ENCODE data around the gene CAPZA3.

DNA sequence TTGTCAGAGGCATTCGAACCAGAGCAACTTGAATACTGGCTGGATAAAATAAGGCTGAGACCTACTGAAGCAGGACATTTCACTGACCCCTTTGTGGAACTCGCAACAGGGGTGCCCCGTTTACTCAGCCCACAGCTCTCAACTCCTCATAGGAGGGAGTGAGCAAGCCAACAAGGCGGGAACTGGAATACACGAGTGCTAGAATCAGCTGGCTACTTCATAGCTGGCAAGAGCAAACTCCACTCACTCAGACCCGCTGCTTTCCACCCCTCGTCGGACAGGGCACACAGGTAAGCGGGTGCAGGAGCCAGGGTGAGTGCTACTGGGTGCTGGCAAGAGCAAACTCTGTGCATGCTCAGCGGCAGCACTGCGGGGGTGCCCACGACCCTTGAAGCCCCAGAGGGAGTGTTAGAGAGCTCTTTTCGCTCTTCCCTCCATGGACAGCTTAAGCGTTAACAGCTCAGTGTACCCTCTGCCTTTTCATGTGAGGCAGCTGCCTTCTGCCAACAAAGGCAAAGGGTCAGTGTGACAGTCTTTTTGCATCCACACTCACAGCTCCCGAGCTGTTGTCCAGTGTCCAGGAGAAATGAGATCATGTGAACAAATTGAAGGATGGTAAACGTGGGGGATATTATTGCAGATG is 15.7 kb downstream of the CAPZA3 start:
- TF ChIP-seq, protein P1, sequence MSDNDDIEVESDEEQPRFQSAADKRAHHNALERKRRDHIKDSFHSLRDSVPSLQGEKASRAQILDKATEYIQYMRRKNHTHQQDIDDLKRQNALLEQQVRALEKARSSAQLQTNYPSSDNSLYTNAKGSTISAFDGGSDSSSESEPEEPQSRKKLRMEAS (IDR thresholded peaks at IDR 0.05; ENCODE audit: low read depth, low read length): no peak
- TF ChIP-seq POLR2A (IDR thresholded peaks at IDR 0.05; ENCODE audit: low read depth, low read length) (no peak), MTA2 (IDR thresholded peaks at IDR 0.05; ENCODE audit: low read depth) (no peak), RUNX3 (IDR thresholded peaks at IDR 0.05; ENCODE audit: low read length) (no peak), ZNF207 (IDR thresholded peaks at IDR 0.05; ENCODE audit: borderline replicate concordance) (no peak), SIN3A (IDR thresholded peaks at IDR 0.05; ENCODE audit: low read depth, low read length) (no peak), RAD21 (IDR thresholded peaks at IDR 0.05; ENCODE audit: insufficient read depth, low read depth, low read length) (no peak)

Data from GM12878 (cell line).